ACHN (cell line): ENCODE data around the gene SEC22A.

Source experiments
- DNase-seq: peaks from one replicate; pipeline ENCODE4 v3.0.0-alpha.2; 2015
- in situ Hi-C: cut with HindIII; loops from 2 replicates; pipeline ENCODE4 v1.10.0; 2017; ENCODE audit warnings: low sequenced_read_pairs, low pct_ligation_motif_present, low pct_unique_long_range_greater_than_20kb

SEC22A gene

DNA sequence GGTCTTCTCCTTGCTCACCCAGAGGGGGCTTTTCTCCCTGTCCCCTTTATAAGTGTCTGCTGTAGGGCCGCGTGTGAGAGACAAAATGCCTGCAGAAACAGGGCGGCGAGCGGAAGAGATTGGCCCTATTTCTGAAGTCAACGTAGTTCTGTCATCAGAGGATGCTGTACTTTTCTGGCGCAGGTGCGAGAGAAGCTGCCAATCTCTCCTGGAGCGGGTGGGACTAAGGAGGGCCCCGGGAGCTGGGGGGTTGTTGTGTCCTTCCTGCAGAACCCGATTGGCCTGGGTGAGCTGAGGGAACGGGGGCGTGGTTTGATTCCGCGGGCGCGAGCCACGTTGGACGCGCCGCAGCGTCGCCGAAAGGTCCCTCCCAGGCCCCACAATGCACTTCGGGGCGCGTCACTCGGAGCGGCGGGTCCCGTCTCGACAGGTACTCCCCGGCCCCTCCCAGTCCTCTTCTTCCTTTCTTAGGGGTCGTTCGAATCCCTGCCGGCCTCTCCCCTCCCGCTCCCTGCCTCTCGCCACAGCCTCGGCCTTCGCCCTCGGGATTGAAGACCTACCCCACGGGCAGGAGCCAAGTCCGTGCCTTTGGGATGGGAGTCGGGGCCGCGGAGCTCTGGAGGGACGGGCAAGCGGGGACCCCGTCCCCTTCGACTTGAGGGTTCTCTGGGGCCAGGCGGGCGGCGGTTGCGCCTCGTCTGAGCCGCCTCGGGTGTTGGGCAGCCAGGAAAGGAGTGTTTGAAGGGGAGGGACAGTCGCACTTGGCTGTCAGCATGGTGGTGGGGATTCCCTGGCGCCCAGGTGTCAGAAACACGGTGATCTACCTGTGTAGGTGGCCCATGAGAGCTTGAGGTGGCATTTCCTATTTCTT, at the start of gene SEC22A:
Gene SEC22A (plus strand): TSS at position 387 of the 871 bp plus-strand sequence. CDS start 7,275 bp downstream, outside the sequence.
- peak; percentile 92 for DNase-seq
- in situ Hi-C loops = no loop called here

- DNase-seq = no peak
- in situ Hi-C loops = no loop called here
Observed at GRCh38 chr3:123152687-123153086, 49.1 kb upstream of the SEC22A start.

- no peak for DNase-seq
- in situ Hi-C loops = no loop called here
Observed at GRCh38 chr3:123153125-123154019, 48.4 kb upstream of the SEC22A start.

DNA sequence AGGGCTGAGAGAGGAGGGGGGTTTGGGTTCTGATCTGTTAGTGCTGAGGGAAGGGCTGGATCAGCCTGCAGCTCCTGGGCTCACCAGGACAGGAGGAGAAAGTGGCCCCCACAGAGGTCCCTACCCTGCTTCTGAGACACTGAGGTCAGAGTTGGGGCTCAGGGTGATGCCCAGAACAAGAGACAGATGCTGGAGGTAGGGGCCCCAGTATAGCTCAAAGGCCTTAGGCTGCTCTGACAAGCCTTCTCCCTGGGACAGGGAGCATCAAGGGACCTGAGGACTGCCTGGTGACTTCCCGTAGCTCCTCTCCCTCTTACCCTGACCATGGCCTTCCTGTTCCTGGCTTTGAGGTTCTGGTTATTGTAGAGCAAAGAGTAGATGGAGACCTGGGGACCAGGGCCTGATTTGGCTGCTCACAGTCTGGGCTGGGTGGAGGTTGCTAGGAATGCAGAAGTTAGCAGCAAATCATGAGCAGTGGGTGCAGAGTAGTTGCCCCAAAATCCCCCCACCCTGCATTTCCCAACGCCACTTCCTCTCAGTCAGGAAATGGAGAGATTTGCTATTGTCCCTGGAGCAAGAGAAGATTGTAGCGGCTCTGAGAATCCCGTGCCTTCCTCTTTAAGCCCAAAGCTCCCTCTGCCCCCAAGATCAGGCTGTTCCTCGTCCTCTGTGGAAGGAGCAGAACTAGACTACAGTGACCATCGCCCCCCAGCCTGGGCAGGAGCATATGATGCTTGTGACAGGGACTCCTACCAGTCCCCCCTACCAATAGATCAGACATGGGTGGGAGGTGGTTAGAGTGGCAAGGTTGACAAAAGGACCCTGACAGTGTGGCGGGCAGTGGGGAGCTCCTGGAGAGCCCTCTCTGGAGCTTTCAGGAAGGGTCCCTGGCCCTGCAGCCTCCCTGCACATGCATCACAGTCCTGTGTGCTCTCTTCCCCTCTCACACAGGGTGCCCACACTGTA, 47.4 kb upstream of the SEC22A start:
- DNase-seq = no peak
- in situ Hi-C loops = no loop called here

- DNase-seq = no peak
- in situ Hi-C loops = no loop called here
Observed at GRCh38 chr3:123155471-123156011, 46.2 kb upstream of the SEC22A start.

DNA sequence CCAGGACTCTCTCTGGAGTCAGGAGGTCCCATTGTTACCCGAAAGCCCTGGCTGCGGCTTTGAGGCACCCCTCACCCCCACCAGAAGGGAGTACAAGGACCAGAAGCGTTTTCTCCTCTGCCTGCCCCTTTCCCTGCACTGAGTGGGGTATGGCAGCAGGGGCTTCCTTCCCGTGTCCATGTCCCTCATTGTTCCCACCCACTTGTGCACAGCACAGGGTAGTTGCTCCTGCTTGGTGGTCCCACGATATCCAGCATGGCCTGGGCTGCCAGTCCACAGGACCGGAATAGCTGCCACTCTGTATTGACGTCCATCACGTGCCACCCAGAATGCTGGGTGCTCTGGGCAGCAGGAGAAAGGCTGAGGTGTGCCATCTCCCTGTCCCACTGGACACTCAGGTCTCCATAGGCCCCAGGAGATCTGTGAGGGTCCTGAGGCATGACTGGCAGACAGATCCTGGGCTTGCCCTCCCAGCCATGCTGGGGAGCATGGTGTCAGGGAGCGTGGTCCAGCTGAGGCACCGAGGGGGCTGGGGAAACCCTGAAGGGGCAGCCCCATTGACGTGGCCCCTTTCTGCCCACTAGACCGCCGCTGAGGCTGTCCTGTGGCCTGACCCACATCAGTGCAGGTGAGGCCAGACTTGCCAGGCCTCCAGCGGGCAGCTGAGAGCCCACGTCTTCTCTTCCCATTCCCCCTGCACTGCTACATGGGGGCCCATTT, 45.3 kb upstream of the SEC22A start:
- in situ Hi-C loops = no loop called here
- DNase-seq = no peak

DNA sequence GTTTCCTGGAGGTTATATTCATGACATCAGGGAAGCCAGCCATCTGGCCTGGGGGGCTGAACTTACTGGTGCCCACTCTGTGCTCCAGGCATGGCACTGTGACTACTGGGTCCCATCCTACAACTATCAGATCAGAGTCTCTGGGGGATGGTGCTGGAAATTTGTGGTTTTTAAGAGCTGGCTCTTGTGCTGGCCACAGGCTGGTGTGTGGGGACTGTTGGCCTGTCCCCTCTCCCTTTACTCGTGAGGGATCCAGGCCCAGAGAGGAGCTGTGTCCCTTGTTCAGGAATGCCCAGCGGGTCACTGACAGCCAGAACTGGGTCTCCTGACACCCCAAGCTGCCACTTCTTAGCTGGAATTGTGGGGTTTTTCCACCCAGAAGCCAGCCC, 44.5 kb upstream of the SEC22A start:
- in situ Hi-C loops = no loop called here
- no peak for DNase-seq

- in situ Hi-C loops = no loop called here
- DNase-seq = no peak
Observed at GRCh38 chr3:123157598-123158287, 44.0 kb upstream of the SEC22A start.

DNA sequence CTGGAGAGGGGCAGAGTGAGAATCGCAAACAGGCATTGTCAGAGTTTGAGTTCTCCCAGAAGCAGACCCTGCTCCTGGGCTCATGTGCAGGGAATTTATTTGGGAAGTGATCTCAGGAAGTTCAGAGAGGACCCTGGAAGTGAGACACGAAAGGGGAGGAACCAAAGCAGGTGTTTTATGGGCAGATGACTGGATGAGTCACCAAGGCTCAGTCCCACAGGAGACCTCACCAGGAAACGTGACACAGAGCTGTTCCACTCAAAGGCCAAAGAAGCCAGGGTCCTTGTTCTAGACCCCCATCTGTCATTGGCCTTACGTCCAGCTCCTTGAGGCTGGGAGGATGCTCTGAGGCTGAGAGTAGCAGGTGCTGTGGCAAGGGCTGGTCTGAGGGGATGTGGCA, 43.4 kb upstream of the SEC22A start:
- no peak for DNase-seq
- in situ Hi-C loops = no loop called here

DNA sequence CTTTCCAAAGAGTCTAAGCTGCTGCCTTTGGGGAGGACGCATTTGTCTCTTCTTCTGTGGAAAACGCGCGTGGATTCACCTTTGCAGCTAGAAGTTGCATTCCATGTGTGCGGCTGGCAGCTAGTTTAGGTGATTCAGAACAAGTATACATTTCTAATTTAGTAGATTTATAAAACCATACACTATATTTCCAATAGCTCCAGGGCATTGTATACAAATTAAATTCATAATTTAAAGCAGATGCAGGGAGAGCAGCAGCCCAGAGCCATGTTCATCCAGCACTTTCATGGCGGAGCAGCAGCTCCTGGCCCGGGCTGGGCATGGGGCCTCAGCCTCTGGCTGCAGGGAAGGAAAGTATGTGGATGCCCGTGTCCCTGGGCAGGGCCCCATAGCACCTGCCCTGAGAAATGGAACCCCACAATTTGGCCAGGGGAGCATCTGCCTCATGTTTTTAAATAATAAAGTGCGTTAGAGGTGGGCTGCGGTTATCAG, 42.8 kb upstream of the SEC22A start:
- no peak for DNase-seq
- in situ Hi-C loops = no loop called here

DNA sequence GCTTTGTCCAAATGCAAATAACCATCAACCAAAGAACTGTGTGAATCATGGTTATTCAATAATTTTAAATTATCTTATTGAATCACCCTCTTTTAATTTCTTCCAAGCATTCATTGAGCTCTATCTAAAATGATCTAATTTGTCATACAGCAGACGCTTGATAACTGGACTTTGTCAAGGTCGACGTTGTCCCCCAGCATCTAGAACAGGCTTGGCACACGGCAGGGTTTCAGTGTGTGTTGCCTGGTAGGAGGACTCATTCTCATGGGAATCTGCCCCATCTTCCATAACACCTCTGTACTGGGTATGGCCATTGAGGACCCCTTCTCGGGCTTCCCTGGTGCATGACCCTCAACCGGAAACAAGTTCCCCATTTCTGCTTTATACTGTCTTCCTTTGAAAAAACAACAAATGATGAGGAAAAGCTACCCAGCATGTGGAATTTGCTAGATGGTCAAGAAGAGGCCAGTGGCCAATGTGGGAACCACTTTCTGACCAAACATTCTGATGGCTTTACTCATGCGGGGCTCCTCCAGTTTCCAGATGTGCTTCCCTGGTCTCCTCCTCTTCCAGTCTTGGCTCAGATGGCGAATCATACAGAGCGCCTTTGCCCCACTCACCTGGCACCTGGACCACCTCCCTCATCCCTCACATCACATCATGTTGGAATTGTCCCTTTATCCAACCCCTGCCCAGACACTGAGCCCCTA, 41.7 kb upstream of the SEC22A start:
- no peak for DNase-seq
- in situ Hi-C loops = no loop called here

DNA sequence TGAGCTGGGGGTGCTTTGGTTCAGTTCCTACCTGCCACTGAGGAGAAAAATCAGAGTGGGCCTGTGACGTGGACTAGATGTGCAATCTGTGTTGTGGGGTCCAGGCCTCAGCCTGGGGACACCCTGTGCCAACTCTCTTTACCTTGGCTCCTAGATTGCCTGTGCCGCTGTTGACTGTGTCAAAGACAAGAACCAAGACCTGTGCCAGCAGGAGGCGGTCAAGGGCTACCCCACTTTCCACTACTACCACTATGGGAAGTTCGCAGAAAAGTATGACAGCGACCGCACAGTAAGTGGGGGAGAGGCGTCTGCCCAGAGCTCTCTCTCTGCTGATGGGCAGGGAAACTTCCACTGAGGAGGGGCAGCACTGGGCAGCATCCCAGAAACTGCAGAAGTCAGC, 40.6 kb upstream of the SEC22A start:
- in situ Hi-C loops = no loop called here
- DNase-seq = no peak

DNA sequence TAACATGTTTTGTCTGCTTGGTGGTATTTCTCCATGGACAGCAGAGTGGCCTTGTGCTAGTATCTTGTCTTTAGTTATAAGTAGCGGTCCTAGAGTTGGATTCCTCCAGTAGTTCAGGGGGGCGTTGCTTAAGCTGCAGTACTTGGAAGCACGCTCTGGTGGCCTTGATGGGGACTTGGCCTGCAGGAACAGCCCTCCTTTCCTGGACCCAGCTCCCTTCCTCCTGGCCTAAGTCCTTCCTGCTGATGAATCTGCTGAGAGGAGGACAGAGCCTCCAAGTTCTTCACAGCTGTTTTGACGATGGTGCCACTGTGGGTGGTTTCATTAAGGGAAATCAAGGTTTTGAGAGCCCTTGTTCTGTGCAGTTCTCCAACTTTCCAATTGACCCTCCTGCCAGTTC, 38.6 kb upstream of the SEC22A start:
- in situ Hi-C loops = no loop called here
- no peak for DNase-seq

- in situ Hi-C loops = no loop called here
- DNase-seq = no peak
Observed at GRCh38 chr3:123165163-123165562, 36.6 kb upstream of the SEC22A start.

DNA sequence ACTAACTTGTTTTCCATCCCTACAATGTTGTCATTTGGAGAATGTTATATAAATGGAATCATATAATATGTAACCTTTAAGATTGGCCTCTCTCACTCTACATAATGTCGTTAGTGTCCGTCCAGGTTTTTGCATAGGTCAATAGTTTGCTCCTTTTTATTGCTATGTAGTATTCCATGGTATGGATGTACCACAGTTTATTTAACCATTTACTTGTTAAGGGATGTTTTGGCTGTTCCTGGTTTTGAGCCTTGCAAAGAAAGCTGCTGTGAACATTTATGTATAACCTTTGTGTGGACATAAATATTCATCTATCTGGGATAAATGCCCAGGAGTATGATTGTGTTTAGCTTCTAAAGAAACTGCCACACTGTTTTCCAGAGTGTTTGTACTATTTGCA, 34.1 kb upstream of the SEC22A start:
- in situ Hi-C loops = no loop called here

GRCh38 chr3:123168122-123168521, 33.6 kb upstream of the SEC22A start:
- DNase-seq = no peak
- in situ Hi-C loops = no loop called here

More for the DNA sequence above, 34.1 kb upstream of the SEC22A start:
- DNase-seq = no peak
